WTC11 (cell line): Measurements from ENCODE around the gene GPR152.

ENCODE experiments used
- ELF4 ChIP-seq: sonication (generic); formaldehyde crosslinking; IDR thresholded peaks from 2 replicates; pipeline ENCODE4 v1.8.1; 2022; ENCODE audit warnings: low read depth, mild to moderate bottlenecking, moderate library complexity, missing genetic modification reagents
- ETV6 ChIP-seq: sonication (generic); formaldehyde crosslinking; IDR thresholded peaks from 2 replicates; pipeline ENCODE4 v1.8.1; 2022; ENCODE audit warnings: mild to moderate bottlenecking, missing genetic modification reagents
- GABPB1 ChIP-seq: sonication (generic); formaldehyde crosslinking; IDR thresholded peaks from 2 replicates; pipeline ENCODE4 v1.8.1; 2023; ENCODE audit warnings: mild to moderate bottlenecking, missing genetic modification reagents
- NFATC4 ChIP-seq: fragments of 250-450 bp; sonication (Bioruptor Pico); IDR thresholded peaks from 2 replicates; pipeline ENCODE4 v1.9.0; 2021; ENCODE audit warnings: mild to moderate bottlenecking
- TEAD1 ChIP-seq: sonication (generic); formaldehyde crosslinking; IDR thresholded peaks from 2 replicates; pipeline ENCODE4 v1.8.0; 2022; ENCODE audit warnings: mild to moderate bottlenecking, missing genetic modification reagents
- TEAD4 ChIP-seq: sonication (generic); formaldehyde crosslinking; IDR thresholded peaks from 2 replicates; pipeline ENCODE4 v1.8.0; 2022; ENCODE audit warnings: mild to moderate bottlenecking, missing genetic modification reagents
- TF ChIP-seq, protein P1 (sequence below): fragments of 200-600 bp; IDR thresholded peaks from 2 replicates; pipeline ENCODE4 v1.8.0; 2022; ENCODE audit warnings: antibody characterized with exemption

DNA sequence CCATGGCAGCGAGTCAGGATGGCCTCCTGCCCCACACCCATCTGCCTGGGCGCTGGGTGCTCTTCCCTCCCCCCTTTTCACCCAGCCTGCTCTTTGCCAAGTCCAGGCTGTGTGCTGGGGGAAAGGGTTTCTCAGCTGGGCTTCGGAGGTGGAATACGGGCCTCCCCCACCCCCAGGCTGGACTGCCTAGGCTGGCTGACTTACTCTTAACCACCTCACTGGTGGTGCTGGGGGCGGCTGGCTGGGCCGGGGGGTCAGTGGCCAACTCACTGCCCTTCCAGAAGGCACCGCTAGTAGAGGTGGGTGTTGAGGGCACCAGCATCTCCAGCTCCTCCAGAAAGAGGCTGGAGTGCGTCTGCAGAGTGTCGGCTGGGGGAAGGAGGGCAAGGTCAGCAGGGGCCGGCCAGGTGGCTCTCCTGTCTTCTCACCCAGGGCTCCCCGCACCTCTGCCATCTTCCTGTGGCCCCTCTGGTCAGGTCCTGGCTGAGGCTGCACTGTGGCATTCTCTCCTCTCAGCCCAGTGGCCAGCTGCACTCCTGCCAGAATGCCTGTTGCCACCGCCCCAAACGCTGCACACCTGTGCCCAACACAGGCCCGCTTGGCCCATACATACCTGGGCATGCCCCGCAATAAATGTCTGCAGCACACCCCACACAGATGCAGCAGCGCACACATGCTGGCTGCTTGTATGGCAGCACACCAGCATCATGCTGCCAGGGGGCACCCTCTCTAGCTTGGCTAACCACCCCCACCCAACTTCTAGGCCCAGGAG, 42.9 kb upstream of the GPR152 start:
- TF ChIP-seq ETV6 (CRISPR knock-in tag): no peak
- TF ChIP-seq, protein P1, sequence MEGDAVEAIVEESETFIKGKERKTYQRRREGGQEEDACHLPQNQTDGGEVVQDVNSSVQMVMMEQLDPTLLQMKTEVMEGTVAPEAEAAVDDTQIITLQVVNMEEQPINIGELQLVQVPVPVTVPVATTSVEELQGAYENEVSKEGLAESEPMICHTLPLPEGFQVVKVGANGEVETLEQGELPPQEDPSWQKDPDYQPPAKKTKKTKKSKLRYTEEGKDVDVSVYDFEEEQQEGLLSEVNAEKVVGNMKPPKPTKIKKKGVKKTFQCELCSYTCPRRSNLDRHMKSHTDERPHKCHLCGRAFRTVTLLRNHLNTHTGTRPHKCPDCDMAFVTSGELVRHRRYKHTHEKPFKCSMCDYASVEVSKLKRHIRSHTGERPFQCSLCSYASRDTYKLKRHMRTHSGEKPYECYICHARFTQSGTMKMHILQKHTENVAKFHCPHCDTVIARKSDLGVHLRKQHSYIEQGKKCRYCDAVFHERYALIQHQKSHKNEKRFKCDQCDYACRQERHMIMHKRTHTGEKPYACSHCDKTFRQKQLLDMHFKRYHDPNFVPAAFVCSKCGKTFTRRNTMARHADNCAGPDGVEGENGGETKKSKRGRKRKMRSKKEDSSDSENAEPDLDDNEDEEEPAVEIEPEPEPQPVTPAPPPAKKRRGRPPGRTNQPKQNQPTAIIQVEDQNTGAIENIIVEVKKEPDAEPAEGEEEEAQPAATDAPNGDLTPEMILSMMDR: no peak
- no peak for TF ChIP-seq ELF4 (CRISPR knock-in tag)
- TF ChIP-seq TEAD4 (CRISPR knock-in tag): no peak
- TF ChIP-seq TEAD1 (CRISPR knock-in tag): no peak
- TF ChIP-seq GABPB1 (CRISPR knock-in tag): no peak
- no peak for TF ChIP-seq NFATC4 (CRISPR knock-in tag)
